Skin epidermis (tissue), 12 donors: Measurements from ENCODE around the gene NCF2.

ENCODE experiments used
- H3K27ac ChIP-seq, 21 experiments: fragments of 200-600 bp; sonication (generic) in 11 of 21; one replicate each; pipeline ENCODE4 v1.5.0; 2020; ENCODE audit warnings: mild to moderate bottlenecking in 3 of 21, inconsistent platforms in 2 of 21, moderate library complexity in 2 of 21
- H3K4me3 ChIP-seq, 7 experiments: fragments of 200-600 bp; sonication (generic) in 2 of 7; one replicate each; pipeline ENCODE4 v1.5.0; 2020; ENCODE audit warnings: inconsistent platforms in 2 of 7, mild to moderate bottlenecking in 2 of 7, moderate library complexity in 1 of 7

Gene NCF2

DNA sequence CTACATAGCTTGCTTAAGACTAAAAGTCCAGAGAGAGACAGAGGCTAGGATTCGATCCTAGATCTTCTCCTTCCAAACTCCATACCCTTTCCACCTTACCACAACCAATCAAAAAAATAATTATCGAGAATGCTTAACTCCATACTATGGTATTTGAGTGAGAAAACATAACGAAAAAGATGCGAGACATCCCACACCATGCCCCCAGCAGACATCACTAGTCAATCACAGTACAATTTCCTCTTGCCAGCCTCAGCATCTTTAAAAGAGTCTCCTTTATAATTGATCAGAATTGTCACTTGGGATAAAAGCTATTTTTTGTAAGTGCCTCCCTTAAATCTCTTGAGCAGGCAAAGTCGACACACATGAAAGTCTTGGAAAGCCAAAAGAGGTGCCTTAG is 875 bp downstream of the NCF2 start:
- Histone ChIP-seq H3K4me3 (peak overlapping the region in 5 of 7 experiments; percentile 3 to 31 (median 15)), H3K27ac (peak overlapping the region in 18 of 21 experiments; percentile 35 to 87 (median 70))

DNA sequence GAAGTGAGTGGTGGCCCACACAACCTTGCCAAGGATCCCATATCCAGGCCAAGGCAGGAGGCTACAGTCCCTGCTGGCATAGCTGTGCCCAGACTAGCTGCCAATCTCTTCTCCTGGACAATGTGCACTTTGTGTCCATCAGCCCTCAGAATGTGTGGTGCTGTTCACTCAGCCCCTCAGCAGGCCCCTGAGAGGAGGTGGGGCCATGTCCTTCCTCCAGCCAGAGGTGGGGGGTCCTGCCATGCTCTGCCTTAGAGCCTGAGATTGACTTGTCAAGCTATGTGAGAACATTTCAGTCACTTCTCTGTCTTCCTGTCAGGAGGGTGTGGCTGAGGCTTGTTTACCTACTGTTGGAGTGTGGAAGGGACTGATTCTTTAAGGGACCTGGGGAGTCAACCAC is 1.4 kb downstream of the NCF2 start:
- peak overlapping the region in 17 of 21 experiments; percentile 4 to 87 (median 67) for H3K27ac ChIP-seq
- peak overlapping the region in 6 of 7 experiments; percentile 3 to 31 (median 14) for H3K4me3 ChIP-seq

DNA sequence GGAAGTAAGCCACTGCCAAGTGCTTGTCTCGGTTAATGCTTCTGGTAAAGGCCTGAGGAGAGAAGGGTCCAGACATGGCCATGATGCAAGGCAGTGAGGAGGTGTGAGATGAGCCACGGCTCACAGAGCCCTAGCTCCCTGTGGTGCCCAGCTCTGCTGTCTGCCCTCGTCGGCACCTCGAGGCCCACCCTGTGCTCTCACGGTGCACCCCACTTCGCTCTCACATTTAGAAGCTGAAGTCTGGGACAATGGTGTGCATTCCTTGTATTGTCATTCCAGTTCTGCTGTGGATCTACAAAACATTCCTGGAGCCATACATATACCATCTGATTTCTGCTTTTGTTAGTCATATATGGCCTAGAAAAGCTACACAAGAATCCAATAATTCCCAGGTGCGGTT is 3.3 kb downstream of the NCF2 start:
- peak overlapping the region in 1 of 21 experiments; percentile 32 for H3K27ac ChIP-seq
- H3K4me3 ChIP-seq: no peak overlapping the region

DNA sequence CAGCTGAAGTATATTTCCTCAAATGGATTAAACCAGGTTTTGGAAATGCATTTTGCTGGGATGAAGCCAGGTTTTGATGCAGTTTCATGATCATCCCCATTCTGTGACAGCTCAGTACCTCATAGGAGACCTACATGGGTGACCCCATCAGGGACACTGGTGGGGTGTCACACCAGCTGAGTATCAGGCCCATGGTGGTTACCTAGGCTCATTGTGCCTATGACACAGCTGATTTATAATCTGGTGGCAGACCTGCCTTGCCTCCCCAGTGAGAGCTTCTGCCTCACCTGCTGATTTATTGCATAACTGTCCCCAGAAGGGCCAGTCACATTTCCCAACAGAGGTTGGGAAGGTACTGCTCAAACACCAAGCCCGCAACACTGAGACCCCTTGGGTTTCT is 3.8 kb downstream of the NCF2 start:
- Histone ChIP-seq H3K4me3 (no peak overlapping the region), H3K27ac (peak overlapping the region in 1 of 21 experiments; percentile 32)

DNA sequence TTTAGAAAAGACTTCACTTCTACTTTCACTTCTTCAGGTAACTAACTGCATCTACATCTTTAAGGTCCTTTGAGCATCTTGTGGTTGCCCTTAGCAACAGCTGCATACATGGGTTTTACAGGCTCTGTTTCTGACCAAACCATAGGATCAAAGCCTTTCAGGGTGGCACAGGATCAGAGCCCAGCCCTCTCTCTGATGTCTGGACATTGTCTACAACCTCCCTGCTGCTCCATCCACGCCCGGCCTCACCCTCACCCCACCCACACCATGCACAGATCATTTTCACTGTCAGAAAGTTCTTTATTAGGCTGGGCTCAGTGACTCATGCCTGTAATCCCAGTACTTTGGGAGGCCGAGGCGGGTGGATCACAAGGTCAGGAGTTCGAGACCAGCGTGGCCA is 5.2 kb downstream of the NCF2 start:
- Histone ChIP-seq H3K4me3 (no peak overlapping the region), H3K27ac (peak overlapping the region in 1 of 21 experiments; percentile 14)

DNA sequence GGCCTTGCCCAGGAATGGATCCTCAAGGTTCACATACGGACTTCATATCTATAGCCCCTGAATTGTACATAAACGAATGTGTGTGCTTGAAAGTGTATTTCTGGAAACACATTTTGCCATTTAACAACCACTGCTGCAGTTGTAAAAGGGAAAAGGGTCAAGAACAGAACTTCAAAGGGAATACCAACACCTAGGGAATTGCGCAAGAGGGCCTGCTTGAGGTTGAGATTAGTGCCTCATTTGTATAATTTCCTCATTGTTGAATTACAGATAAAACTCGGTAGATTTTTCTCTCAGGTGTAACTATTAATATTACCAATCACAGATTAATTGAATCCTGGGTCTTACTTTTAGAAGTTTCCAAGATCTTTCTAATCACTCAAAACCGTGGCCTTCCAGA is 6.1 kb downstream of the NCF2 start:
- Histone ChIP-seq H3K4me3 (no peak overlapping the region), H3K27ac (peak overlapping the region in 5 of 21 experiments; percentile 13 to 43 (median 23))

DNA sequence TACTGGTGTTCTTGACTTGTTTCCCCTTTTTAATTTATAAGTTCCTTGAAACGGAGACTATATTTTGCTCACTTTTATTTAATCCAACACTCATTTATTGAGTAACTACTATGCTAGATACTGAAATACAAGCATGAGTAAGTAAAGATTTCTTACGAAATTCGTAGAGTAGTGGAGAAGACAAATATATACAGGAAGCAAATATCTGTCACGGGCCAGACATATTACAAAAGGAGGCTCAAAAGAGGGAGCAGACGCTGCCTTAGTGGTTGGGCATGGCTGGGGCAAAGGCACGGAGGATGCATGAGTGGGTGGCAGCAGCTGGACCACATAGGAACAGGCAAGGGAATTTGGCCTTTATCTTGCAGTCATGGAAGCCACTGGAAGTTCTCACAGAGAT is 6.8 kb downstream of the NCF2 start:
- Histone ChIP-seq H3K4me3 (no peak overlapping the region), H3K27ac (peak overlapping the region in 4 of 21 experiments; percentile 13 to 43 (median 26))

DNA sequence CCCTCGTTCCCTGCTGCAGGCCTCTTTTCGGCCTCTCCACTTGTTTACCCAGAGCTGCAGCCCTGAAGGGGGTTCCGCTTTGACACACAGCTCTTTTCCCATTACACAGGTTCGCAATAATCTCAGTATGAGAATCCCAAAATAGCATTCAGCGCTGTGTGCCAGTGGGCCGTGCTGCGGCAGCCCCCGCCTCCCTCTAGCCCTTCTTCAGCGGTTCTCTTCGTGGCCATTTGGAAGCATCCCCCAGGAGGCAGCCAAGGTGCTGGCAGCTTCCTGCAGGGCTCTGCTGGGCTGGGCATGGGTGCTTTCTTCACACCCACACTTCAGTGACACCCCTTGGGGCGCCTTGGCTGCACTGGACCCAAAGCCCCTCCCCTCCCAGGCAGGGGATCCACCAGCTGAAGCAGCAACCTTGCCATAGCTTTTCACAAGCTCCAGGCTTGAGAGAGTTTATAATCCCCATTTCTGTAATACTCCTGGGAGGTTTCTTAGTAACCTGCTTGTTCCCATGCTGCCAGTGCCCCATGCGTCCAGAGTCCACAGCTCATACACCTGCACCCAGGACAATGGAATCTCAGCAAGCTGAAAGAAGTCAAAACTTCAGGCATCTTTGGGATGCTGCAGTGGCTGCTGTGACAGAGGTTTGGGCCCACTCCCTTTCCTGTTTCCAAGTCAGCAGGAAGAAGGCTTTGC is 8.1 kb downstream of the NCF2 start:
- peak overlapping the region in 2 of 21 experiments; percentile 24 to 42 for H3K27ac ChIP-seq
- H3K4me3 ChIP-seq: no peak overlapping the region

DNA sequence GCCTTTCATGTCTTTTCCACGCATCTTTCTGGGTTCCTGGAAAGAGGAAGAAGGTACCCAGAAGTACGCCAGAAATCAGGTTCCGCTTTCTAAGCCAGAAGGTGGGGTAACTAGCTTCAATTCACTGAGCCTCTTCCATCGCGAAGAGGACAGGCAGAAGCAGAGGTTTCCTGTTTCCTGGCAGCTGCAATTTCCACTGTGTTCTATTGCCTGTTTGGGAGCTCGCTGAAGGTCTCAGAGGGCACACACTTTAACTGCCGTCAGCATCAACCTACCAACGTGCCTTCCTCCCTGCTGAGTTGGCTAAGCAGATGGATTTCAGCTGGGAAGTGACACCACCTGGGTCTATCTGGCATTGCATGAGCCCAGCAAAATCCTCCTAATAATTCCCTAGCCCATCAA is 10.0 kb downstream of the NCF2 start:
- peak overlapping the region in 10 of 21 experiments; percentile 20 to 59 (median 36) for H3K27ac ChIP-seq
- H3K4me3 ChIP-seq: no peak overlapping the region

DNA sequence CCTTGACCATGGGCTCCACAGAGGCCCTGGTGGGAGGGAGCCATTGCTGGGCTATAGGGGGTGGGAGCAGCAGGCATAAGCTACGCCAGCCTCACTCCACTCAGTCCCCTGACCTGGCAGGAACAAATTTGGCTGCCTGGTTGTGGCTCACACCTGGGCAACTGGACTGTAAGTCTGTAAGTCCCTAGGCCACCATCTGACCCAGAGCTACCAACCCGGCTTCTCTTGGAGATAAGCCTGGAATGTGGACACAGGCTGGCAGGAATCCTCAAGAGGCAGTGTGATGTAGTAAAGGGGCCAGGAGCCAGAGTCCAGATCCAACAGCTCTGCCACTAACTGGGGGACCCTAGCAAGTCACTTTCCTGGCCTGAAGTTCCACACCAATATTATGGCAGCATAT is 11.4 kb downstream of the NCF2 start:
- no peak overlapping the region for H3K4me3 ChIP-seq
- peak overlapping the region in 9 of 21 experiments; percentile 10 to 49 (median 23) for H3K27ac ChIP-seq

DNA sequence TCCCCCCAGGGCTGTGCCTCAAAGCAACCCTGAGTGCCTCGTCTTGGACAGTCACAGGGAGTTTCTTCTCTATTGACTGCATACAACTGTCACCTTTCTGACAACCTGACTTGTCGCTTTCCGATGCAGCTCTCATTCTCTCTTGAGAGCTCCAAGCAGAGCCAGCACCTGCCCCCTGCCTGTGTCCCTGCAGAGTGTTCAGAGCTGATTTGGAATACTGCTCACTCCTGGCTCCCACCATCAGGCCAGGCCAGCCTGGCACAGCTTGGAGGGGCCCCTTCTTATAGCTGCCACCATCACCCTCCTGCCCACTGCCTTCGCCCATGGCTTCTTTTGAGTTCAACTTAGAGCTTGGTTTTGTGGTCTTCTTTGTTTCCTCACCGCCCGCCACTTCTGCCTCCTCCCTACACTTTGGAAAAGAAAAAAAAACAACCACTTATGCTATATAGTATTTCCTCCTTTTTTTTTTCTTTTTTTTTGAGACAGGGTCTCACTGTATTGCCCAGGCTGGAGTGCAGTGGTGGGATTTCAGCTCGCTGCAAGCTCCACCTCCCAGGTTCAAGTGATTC is 12.3 kb downstream of the NCF2 start:
- Histone ChIP-seq H3K27ac (peak overlapping the region in 6 of 21 experiments; percentile 14 to 39 (median 21)), H3K4me3 (no peak overlapping the region)

DNA sequence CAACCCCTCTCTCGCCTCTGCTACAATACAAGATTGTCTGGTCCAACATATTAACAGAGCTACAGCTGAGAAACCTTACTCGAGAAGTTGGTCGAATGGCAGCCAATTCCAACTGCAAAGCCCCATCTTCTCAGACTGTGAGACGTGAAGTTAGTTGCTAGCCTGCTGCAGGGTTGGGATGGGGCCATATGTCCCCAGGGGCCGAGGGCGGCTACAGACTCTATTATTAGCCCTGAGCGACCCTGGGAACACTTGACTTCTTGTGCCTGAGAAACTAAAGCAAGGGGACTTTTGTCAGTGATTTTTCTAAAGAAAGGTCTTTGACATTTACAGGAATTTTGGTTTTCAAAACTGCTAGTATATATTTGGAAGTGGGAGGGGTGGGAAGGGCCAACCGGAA is 13.7 kb downstream of the NCF2 start:
- Histone ChIP-seq H3K27ac (peak overlapping the region in 2 of 21 experiments; percentile 16 to 29), H3K4me3 (no peak overlapping the region)

DNA sequence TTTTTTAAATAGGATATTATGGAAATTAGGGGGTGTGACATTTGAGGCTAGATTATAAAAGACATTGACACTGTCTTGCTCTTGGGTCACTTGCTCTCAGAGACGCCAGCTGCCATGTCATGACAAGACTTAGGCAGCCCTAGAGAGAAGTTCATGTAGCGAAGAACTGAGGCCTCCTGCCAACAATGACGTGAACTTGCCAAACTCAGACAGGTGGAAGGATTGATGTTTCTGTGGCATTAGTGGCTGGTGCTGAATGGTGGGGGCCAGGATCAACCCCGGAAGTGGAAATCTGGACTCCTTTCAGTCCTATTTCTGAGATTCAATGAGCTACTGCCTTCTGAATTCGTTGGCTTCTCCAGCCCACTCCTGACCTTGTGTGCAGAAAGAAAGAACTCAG is 14.7 kb downstream of the NCF2 start:
- H3K4me3 ChIP-seq: no peak overlapping the region
- peak overlapping the region in 2 of 21 experiments; percentile 23 to 26 for H3K27ac ChIP-seq

DNA sequence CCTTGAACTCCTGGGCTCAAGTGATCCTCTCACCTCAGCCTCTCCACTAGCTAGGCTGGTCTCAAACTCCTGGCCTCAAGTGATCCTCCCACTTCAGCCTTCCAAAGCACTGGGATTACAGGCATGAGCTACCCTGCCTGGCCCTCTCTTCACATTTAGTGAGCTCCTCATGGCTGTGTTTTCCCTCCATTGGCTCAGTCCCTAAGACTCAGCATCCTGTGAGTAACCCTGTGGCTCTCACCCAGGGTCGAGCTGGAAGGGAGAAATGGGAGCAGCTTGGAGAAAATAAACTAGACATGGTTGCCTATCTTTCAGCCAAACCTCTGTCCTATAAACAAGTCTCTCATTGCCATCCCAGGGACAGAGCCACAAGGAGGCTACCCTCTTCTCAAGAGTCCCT is 17.5 kb downstream of the NCF2 start:
- Histone ChIP-seq H3K27ac (no peak overlapping the region), H3K4me3 (no peak overlapping the region)

DNA sequence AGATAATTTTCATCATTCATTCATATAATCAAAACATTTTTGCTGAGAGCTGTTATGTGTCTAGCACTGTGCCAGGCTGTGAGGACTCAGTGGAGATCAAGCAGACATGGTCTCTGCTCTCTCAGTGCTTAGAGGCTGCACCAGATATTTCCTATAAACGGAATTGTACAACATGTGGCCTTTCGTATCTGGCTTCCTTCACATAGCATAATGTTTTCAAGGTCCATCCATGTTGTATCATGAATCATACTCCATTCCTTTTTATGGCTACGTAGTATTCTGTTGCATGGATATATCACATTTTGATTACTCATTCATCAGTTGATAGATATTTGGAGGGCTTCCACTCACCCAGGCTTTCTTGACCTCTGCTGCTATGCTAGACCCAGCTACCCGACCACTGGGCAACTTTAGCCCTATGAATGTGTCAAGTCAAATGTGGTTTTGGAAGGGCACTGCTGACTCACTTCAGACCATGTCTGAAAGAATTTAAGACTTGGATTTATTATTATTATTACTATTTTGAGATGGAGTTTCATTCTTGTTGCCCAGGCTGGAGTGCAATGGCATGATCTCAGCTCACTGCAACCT is 18.5 kb downstream of the NCF2 start:
- H3K27ac ChIP-seq: no peak overlapping the region
- H3K4me3 ChIP-seq: no peak overlapping the region

DNA sequence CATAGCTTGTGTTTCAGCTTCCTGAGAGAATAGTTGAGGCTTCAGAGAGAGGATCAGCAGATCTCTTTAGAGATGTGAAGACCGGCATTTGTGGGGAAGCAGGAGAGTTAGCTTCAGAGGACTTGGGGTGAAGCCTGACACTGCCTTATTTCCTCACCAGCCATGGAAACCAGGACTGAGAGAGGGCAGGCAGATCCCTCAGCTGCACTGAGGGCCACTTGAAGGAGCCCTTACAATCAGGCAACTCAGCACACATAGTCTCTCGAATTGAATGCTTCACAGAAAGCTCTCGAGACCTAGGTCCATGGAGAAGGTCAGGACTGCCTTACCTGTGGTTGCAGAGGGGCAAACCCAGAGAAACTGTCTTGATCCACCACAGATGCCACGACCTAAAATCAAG is 19.8 kb downstream of the NCF2 start:
- no peak overlapping the region for H3K4me3 ChIP-seq
- H3K27ac ChIP-seq: peak overlapping the region in 1 of 21 experiments; percentile 14

DNA sequence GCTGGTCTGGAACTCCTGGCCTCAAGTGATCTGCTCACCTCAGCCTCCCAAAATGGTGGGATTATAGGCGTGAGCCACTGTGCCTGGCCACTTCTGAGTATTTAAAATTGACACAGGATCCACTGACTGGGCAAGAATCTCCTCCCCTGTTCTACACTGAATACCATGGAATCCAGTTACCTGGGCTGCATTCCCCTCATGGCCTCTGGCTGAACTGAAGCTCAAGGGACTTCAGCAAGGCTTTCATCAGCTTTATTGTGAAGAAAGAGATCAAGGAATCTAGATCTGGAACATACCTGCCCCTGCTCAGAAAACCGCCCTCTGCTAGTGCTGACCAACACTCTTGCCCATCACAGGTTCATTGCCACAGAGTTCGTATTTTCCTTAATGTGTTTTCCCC is 20.5 kb downstream of the NCF2 start:
- peak overlapping the region in 4 of 21 experiments; percentile 8 to 33 (median 20) for H3K27ac ChIP-seq

DNA sequence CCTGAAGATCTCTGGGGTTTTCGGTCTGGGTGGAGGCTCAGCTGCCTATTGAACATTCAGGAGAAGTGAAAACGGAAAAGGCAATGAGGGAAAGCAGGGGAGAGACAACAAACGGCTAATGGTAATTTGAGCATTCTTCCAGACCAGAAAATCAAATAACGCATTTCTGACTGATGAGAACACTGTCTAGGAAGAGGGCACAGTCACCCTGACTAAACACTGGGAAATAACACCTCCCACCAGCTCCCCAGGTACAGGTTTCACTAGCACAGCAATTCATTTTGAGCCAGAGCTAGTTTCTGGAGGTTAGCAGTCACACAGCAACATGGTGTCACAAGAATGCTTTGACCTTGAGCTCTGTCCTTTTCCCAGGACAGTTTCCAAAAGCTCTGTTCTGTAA is 21.1 kb downstream of the NCF2 start:
- peak overlapping the region in 6 of 21 experiments; percentile 8 to 64 (median 34) for H3K27ac ChIP-seq
- H3K4me3 ChIP-seq: no peak overlapping the region

More for the DNA sequence above, 20.5 kb downstream of the NCF2 start:
- H3K4me3 ChIP-seq: no peak overlapping the region

DNA sequence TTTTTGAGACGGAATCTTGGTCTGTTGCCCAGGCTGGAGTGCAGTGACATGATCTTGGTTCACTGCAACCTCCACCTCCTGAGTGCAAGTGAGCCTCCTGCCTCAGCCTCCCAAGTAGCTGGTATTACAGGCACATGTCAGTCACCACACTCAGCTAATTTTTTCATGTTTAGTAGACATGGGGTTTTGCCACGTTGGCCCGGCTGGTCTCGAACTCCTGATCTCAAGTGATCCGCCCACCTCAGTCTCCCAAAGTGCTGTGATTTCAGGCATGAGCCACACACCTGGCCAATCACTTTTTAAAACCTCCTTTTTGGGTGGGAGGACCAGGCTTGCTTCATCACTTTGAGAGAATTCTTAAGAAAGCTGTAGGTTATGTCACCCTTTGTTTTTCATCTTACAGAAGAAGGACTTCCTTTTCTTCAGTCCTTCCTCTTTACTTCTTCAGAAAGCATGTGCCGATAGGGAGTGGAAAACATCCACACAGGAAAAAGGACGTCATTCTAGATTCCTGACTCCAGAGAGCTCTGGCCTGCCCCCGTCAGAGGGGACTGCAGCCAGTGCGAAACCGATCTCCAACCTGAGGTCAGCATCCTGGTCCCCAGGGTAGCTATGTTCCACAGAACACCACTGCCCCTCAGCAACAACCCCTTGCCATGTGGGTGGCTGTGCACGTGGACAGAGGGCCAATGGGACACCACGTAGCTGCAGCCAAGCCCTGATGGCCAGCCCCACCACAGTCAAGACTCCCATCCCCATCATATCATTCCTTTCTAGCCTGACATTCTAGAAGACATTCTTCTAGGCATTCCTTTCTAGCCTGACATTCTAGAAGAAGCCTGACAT is 21.9 kb downstream of the NCF2 start:
- Histone ChIP-seq H3K4me3 (no peak overlapping the region), H3K27ac (peak overlapping the region in 9 of 21 experiments; percentile 24 to 67 (median 35))

DNA sequence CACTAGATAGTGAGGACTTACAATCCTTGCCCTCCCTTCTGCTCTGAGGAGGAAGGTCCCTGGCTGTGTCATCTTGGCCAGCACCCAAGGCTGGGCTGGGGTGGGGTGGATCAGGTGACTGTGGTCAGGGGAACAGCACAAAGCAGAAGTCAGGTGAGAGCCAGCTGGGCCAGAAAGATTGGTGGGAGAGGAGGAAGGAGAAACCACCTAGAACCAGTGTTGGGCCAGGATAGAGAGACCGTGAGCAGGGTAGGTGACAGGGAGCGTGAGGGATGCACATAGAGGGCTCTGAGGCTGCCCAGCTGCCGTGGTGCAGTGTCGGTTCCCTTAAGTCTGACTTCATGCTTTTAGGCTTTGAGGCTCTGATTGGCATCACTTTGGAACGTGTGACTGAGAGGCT is 22.7 kb downstream of the NCF2 start:
- no peak overlapping the region for H3K4me3 ChIP-seq
- H3K27ac ChIP-seq: peak overlapping the region in 7 of 21 experiments; percentile 24 to 67 (median 35)
